GM12872 (cell line): ENCODE results near the gene NKAIN4.

Source experiments
- CTCF ChIP-seq: IDR thresholded peaks from 3 replicates; pipeline ENCODE4 v1.5.1; 2011; ENCODE audit warnings: low read depth, mild to moderate bottlenecking, low read length, moderate library complexity; ENCODE audit not compliant: insufficient read depth

NKAIN4 gene

GRCh38 chr20:63291811-63292210 is 37.5 kb upstream of the NKAIN4 start:
- no peak for TF ChIP-seq CTCF

GRCh38 chr20:63290677-63291472 is 36.6 kb upstream of the NKAIN4 start:
- TF ChIP-seq CTCF = peak; percentile 79

GRCh38 chr20:63290136-63290676 is 35.9 kb upstream of the NKAIN4 start:
- TF ChIP-seq CTCF = no peak

DNA sequence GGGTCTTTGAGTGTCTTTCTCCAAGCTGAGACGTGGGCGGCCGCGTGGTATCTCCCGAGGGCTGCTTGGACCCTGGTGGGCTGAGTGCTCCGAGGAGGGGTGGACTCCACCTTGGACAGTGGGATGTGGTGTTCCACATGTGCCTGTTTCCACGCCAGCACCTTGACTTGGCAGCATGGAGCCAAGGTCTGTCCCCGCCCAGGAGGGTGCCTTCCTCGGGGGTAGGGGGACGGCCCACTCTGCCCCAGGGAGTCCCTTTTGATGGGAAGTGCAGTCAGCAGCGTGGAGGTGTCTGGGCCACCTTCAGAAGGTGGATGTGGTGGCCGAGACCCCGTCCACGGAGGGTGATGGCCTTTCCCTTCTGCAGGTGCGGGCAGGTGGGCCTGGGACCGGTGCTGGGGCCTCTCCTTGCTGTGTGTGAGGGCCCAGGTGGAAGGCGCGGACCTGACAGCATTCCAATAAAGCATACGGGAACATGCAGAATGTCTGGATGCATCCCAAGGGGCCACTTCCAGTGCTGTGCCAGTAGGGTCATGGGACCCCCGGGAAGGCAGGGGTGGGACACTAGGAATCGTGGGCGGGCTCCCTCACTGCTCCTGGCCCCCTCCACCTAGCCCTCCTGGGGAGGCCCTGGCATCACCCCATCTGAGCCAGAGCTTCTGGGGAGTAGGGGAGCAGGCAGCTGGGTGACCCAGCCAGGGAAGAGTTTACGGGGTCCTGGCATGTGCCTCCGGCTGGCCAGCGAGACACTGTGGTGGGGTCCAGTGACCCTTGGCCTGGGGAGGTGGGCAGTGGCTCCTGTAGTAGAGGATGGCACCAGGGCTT is 35.3 kb upstream of the NKAIN4 start:
- TF ChIP-seq CTCF = no peak

DNA sequence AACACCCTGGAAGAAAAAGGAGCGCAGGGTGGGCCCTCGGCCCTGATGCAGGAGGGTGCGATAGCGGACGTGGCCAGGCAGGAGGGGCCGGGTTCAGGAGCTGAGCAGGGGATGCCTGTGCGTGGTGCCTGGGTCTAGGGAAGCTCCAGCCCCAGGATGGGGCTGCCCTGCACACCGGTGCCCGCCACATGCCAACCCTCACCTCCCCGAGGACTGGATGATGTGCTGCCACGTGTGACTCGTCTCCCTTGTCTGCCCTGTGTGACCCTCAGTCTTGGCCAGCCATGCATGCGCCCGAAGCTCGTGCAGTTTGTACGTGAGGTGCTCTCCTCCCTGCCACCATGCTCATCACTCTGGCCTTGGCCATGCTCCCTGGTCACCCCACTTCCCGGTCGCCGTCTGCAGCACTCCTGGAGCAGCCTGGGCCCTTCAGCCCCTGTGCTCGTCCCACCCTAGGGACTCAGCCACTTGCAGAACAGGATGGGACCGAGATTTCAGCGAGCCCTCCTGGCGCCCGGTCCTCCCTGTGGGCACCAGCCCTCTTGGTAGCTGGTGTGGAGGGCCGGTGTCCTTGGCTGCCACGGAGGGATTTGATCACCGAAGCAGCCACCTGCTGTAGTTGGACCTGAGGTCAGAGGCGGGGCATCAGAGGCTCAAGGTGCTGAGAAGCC is 34.5 kb upstream of the NKAIN4 start:
- TF ChIP-seq CTCF = no peak

DNA sequence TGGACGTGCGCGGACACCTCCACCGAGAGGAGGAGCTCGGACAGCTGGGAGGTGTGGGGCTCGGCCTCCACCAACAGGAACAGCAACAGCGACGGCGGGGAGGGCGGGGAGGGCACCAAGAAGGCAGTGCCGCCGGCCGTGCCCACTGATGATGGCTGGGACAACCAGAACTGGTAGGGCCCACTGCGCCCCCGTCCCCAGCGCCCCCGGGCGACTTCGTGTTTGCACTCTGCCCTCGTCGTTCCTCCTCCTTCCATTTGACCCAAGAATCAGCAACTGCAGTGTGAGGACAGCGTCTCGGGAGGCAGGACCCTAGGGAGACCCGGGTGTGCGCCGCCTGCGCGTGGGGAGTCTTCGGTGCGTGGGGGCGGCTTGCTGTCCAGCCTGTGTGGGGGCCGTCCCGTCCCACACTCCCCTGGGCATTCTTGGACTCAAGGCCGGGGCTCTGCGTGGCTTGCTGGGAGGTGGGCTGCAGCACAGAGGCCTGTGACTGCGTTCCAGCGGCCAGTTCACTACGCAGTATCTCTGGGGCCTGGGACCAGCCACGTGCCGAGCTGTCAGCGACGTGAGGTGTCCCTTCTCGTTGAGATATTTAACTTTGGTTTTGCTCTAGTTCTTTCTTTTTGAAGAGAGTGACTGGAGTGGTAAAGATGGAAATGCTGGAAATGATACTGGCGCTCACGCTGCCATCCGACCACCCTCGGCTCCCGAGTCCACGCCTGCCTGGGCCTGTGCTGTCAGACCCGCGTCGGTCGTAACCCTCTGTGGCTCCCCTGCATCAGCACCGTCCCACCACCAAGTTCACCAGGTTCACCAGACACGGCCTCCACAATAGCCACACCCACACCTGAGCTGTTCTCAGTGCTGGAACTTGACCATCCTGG is 33.7 kb upstream of the NKAIN4 start:
- no peak for TF ChIP-seq CTCF
